Ectodermal cell (in vitro differentiated cells): ENCODE data around the gene NDUFAF3.

ENCODE experiments used
- H3K27ac ChIP-seq: 2 replicates; pipeline ENCODE4 v1.7.0; 2013; ENCODE audit warnings: mild to moderate bottlenecking, low read depth, low read length; ENCODE audit not compliant: insufficient read depth, poor library complexity, severe bottlenecking
- H3K27me3 ChIP-seq: 2 replicates; pipeline ENCODE4 v1.7.0; 2013; ENCODE audit warnings: mild to moderate bottlenecking, low read length; ENCODE audit not compliant: insufficient read depth, control insufficient read depth, poor library complexity, severe bottlenecking
- H3K36me3 ChIP-seq: one replicate; pipeline ENCODE4 v1.7.0; 2013; ENCODE audit warnings: low read length; ENCODE audit not compliant: control insufficient read depth, insufficient read depth
- H3K4me1 ChIP-seq: one replicate; pipeline ENCODE4 v1.7.0; 2013; ENCODE audit warnings: low read length; ENCODE audit not compliant: control insufficient read depth, insufficient read depth
- H3K4me3 ChIP-seq: 2 replicates; pipeline ENCODE4 v1.7.0; 2013; ENCODE audit warnings: low read depth, low read length, control low read depth; ENCODE audit not compliant: insufficient read depth
- H3K9me3 ChIP-seq: 2 replicates; pipeline ENCODE4 v1.7.0; 2013; ENCODE audit warnings: mild to moderate bottlenecking, low read length, moderate library complexity; ENCODE audit not compliant: control insufficient read depth
- WGBS, 2 experiments: methylation state at CpG; one replicate each; pipeline ENCODE4 v1.1.7; 2013; ENCODE audit warnings: missing lambda C conversion rate in 2 of 2; 5-methylcytosine and 5-hydroxymethylcytosine counted together

NDUFAF3 gene

DNA sequence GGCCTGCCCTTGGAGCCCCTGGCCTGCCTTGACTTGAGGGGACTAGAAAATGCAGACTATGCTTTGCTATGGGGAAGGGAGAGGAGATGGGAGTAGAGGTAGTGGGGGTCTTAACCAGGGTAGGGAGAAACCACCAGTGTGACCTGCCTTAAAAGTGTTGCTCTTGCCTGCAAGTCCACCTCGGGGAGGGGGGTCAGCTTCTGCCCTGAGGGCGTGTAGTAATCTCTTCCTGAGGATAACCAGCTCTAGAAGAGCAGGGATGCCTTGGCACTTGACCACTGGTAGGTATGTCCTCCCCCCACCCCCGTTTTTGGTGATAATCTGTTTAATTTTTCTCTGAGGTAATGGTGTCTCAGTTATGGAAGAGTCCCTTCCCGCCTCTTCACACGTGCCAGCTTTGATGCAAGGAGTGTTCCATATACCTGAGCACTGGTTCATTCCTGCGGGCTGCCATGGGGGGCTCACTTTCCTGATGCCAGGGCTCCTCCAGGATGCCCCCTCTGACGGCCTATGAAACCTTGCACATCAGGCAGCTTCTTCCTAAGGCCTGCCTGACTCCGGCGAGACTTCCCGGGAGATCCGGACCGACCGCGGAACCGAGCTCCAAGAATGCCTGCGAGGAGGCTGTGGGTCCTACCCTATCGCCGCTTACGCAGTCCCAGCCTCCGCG is 32.7 kb upstream of the NDUFAF3 start:
- Histone ChIP-seq H3K27ac (peak overlapping the region; percentile 89), H3K36me3 (peaks cover 8% of the 10 kb centered on the region), H3K4me3 (peak overlapping the region; percentile 87), H3K4me1 (peaks cover 18% of the 10 kb centered on the region), H3K9me3 (no peaks in the 10 kb centered on the region), H3K27me3 (no peaks in the 10 kb centered on the region)
- WGBS, 2 experiments = 6 to 7% methylated on average over 21 of the region's 21 CpGs

DNA sequence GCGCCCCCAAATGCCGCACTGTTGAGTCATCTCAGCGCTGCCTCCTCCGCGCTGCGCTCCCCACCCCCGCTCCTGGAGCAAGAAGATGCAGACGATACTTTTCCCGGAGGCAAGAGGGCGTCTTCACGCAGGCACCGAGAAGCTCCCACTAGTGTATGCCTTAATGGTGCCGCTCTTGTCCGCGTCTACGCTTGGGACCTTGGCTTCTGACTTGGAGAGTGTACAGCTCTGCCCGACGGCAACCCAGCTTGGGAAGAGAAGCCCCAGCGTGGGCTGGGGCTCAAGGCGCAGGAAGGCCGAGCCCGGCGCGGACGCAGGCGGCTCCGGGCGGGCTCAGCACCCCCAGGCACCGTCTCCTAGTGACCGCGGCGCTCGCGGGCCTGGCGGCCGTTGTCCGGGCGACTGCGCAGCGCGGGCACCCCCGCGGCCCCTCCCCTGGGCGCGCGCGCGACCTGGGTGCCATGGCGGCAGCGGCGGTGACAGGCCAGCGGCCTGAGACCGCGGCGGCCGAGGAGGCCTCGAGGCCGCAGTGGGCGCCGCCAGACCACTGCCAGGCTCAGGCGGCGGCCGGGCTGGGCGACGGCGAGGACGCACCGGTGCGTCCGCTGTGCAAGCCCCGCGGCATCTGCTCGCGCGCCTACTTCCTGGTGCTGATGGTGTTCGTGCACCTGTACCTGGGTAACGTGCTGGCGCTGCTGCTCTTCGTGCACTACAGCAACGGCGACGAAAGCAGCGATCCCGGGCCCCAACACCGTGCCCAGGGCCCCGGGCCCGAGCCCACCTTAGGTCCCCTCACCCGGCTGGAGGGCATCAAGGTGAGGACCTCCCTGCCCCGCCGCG is 31.9 kb upstream of the NDUFAF3 start, which contains the start of gene P4HTM:
TSS of gene P4HTM (plus strand) at position 446 of the 840 bp plus-strand sequence. CDS start at position 462, 16 bp downstream.
- WGBS, 2 experiments = 0% methylated on average over 91 of the region's 91 CpGs
- no peaks in the 10 kb centered on the region for H3K9me3 ChIP-seq
- peak within 1 kb of the TSS; percentile 87 for H3K4me3 ChIP-seq

GRCh38 chr3:48990636-48991469 is 31.1 kb upstream of the NDUFAF3 start:
- Histone ChIP-seq H3K9me3 (no peaks in the 10 kb centered on the region), H3K4me1 (peaks cover 18% of the 10 kb centered on the region), H3K27me3 (no peaks in the 10 kb centered on the region), H3K4me3 (peak overlapping the region; percentile 87), H3K36me3 (peaks cover 1% of the 10 kb centered on the region), H3K27ac (peak overlapping the region; percentile 89)
- 8% methylated on average over 40 of the region's 40 CpGs for WGBS, 2 experiments

More for the DNA sequence above, 31.9 kb upstream of the NDUFAF3 start, which contains the start of gene P4HTM:
- peak within 1 kb of the TSS; percentile 89 for H3K27ac ChIP-seq
- H3K27me3 ChIP-seq = no peaks in the 10 kb centered on the region
- peaks cover 4% of the 10 kb centered on the region for H3K36me3 ChIP-seq
- peaks cover 18% of the 10 kb centered on the region for H3K4me1 ChIP-seq

- Histone ChIP-seq H3K36me3 (no peaks in the 10 kb centered on the region), H3K27ac (no peak overlapping the region), H3K9me3 (no peaks in the 10 kb centered on the region), H3K27me3 (no peaks in the 10 kb centered on the region), H3K4me1 (peaks cover 18% of the 10 kb centered on the region), H3K4me3 (no peak overlapping the region)
- WGBS, 2 experiments = 93 to 98% methylated on average over 4 to 5 of the region's 5 CpGs
These were observed 29.9 kb upstream of the NDUFAF3 start for GRCh38 chr3:48991851-48992545.

DNA sequence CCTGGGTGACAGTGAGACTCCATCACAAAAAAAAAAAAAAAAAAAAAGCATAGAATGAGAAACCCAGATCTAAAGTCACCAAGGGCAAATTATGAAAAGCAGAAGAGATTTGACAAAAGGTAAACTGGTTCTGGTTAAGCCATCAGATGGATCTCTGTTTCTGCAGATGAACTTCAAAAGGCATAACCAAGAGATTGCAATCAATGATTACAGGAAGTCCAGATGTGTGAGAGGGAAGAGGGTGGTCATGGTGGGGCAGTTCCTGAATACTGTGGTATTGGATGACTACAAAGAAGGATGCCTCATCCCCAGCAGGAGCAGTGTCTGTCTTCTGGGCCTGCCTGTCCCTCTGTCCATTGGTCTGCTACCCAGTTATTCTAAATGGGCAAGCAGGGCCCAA is 28.1 kb upstream of the NDUFAF3 start:
- peaks cover 32% of the 10 kb centered on the region for H3K4me1 ChIP-seq
- H3K27ac ChIP-seq = no peak overlapping the region
- no peaks in the 10 kb centered on the region for H3K36me3 ChIP-seq
- H3K4me3 ChIP-seq = no peak overlapping the region
- no peaks in the 10 kb centered on the region for H3K9me3 ChIP-seq
- H3K27me3 ChIP-seq = no peaks in the 10 kb centered on the region

DNA sequence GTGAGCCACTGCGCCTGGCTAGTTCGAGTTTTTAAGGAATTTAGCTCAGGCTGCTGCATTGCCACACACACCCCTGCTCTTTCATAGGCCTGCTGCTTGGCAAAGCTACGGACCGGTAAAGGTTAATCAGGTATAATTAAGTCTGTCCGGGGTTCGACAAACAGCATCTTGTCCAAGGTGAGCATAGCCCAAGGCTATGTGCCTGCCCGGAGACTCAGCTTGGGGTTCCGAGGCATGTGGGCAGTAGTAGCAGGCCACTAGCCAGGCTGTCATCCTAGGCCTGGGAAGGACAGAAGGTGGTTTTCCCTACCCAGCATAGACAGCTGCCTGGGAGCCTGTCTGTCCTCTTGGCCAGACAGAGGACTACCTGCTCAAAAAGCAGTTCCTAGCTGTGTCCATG is 25.3 kb upstream of the NDUFAF3 start:
- no peaks in the 10 kb centered on the region for H3K36me3 ChIP-seq
- H3K27me3 ChIP-seq = no peaks in the 10 kb centered on the region
- no peak overlapping the region for H3K27ac ChIP-seq
- no peaks in the 10 kb centered on the region for H3K9me3 ChIP-seq
- H3K4me3 ChIP-seq = no peak overlapping the region
- peaks cover 27% of the 10 kb centered on the region for H3K4me1 ChIP-seq
- WGBS, 2 experiments = 94 to 95% methylated on average over 8 of the region's 8 CpGs

- 93 to 97% methylated on average over 8 of the region's 8 CpGs for WGBS, 2 experiments
- no peak overlapping the region for H3K27ac ChIP-seq
- no peaks in the 10 kb centered on the region for H3K9me3 ChIP-seq
- H3K4me3 ChIP-seq = no peak overlapping the region
- no peaks in the 10 kb centered on the region for H3K36me3 ChIP-seq
- peaks cover 26% of the 10 kb centered on the region for H3K4me1 ChIP-seq
- H3K27me3 ChIP-seq = no peaks in the 10 kb centered on the region
These were observed 24.8 kb upstream of the NDUFAF3 start for GRCh38 chr3:48997102-48997635.

DNA sequence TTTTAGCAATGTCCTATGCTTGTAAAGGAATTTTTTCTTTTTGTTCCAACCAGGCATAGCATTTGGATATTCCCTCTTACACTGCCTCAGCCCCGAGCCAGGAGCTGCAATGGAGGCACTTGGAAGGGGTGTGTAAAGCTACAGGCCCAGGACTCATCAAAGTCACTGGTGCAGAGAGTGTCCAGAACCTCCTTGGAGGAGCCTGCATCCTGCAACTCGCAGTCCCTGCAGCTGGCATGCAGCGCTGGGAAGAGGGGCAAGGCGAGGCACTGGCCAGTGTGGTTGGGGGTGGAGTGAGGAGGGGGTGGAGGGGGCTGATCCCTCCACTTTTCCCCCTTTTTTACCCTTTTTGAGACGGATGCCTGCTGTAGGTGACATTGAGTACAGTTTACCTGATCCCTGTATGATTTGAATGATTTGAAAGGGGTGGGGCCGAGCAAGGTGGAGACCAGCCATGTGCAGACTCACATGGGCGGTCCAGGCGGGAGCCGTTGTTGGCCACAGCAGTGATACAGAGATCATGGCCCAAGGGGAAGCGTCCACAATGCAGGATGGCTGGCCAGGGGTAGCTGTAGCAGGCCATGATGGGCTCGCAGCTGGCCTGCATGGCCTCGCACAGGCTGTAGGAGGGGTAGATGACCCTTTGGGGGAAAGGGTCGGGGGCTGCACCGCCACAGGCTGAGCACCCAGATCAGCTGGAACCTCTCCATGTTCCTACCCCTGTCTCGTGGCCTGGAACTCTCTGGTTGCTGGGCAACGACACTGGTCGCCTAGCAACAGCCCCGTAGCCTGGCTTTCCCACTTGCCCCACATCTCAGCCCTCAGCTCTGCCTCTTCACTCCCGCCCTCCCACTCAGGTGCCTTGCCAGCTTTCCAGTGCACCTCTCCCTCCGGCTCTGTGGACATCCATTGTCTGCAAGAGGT is 23.9 kb upstream of the NDUFAF3 start:
- Histone ChIP-seq H3K27ac (no peak overlapping the region), H3K4me1 (peaks cover 26% of the 10 kb centered on the region), H3K4me3 (no peak overlapping the region), H3K9me3 (no peaks in the 10 kb centered on the region), H3K27me3 (no peaks in the 10 kb centered on the region), H3K36me3 (no peaks in the 10 kb centered on the region)
- WGBS, 2 experiments = 80 to 81% methylated on average over 20 of the region's 20 CpGs
